ENCODE data around the gene ACTRT2. TPM values are rescaled to one million over a fixed set of nuclear protein-coding genes. Genes with fewer than 3 reads are reported as not detected.

ACTRT2 gene
- total and polyA plus RNA-seq, 2 donors (not counting 3 experiments of a cell fraction or from before 2014, with no cell fraction given): not detected

GRCh38 chr1:2983319-2983705, 38.0 kb upstream of the ACTRT2 start:
- H2AFZ ChIP-seq (ENCODE audit: low read depth, low read length): no peak overlapping the region
- no peak overlapping the region for H3K27ac ChIP-seq (ENCODE audit: insufficient read depth, low read depth, low read length)
- dilution Hi-C loops (cut with MboI; ENCODE audit: extremely low pct_ligation_motif_present, low sequenced_read_pairs): no loop called here
- no peak overlapping the region for H3K4me3 ChIP-seq (replicated peaks in 1 of 3; ENCODE audit: insufficient read depth in 1 of 3, low read depth in 1 of 3, low read length in 3 of 3)
- no peak overlapping the region for H3K4me2 ChIP-seq (ENCODE audit: insufficient read depth, low read length)
- no peak for TF ChIP-seq MYC (IDR thresholded peaks at IDR 0.05; ENCODE audit: low read depth, low read length)
- no peak for TF ChIP-seq MAX (IDR thresholded peaks at IDR 0.05; ENCODE audit: insufficient read depth, insufficient read length)
- no peak for TF ChIP-seq EZH2 (IDR thresholded peaks at IDR 0.05; ENCODE audit: borderline replicate concordance, low read depth, low read length, severe bottlenecking)
- TF ChIP-seq POLR2AphosphoS5 (IDR thresholded peaks at IDR 0.05; ENCODE audit: insufficient read depth, low read depth, low read length): no peak
- no peak for TF ChIP-seq POLR2A (IDR thresholded peaks at IDR 0.05; ENCODE audit: low read depth, low read length)
- TF ChIP-seq FOS (IDR thresholded peaks at IDR 0.05; ENCODE audit: borderline replicate concordance, insufficient read depth, low read length): no peak
- TF ChIP-seq GATA2 (IDR thresholded peaks at IDR 0.05; ENCODE audit: insufficient read depth, insufficient read length, low read depth, low read length): no peak
- TF ChIP-seq JUN (IDR thresholded peaks at IDR 0.05; ENCODE audit: borderline replicate concordance, insufficient read depth, insufficient read length, low read depth): no peak
- no peak for TF ChIP-seq CTCF (IDR thresholded peaks at IDR 0.05; ENCODE audit: extremely low read depth in 1 of 2, insufficient read depth in 1 of 2, low read depth in 1 of 2, low read length in 2 of 2)
- no peaks in the 10 kb centered on the region for H3K79me2 ChIP-seq (ENCODE audit: control insufficient read depth, insufficient read depth, low read length)
- no peaks in the 10 kb centered on the region for H3K9me1 ChIP-seq (replicated peaks; ENCODE audit: control insufficient read depth, extremely low read depth, insufficient read depth, low read length)
- ChIA-PET POLR2A (no interaction called here), CTCF (no interaction called here)
- no peak overlapping the region for H3K9ac ChIP-seq (replicated peaks; ENCODE audit: extremely low read depth, insufficient read depth, low read length)
- no peak for DNase-seq (ENCODE audit: low read depth, low spot score)
- no TSS peak for BruUV-seq (replicated peaks)
- H3K36me3 ChIP-seq (ENCODE audit: control insufficient read depth in 2 of 2, extremely low read depth in 1 of 2, insufficient read depth in 2 of 2, low read length in 2 of 2): no peaks in the 10 kb centered on the region
- intact Hi-C loops (cut with micrococcal nuclease): no loop called here
- no peaks in the 10 kb centered on the region for H4K20me1 ChIP-seq (replicated peaks; ENCODE audit: control insufficient read depth, extremely low read depth, insufficient read depth, low read length)
- H3K27me3 ChIP-seq (ENCODE audit: control insufficient read depth in 2 of 2, insufficient read depth in 2 of 2, low read length in 2 of 2): no peaks in the 10 kb centered on the region
- H3K9me3 ChIP-seq (replicated peaks; ENCODE audit: control insufficient read depth, insufficient read depth, low read length): peaks cover 5% of the 10 kb centered on the region
- no peak for FAIRE-seq
- H3K4me1 ChIP-seq (ENCODE audit: control insufficient read depth, extremely low read depth, insufficient read depth, low read length): no peaks in the 10 kb centered on the region

Data from endothelial cell of umbilical vein (primary cell).